CD14-positive monocyte (primary cell): ENCODE measurements around the gene RNFT2. TPM values are rescaled to one million over a fixed set of nuclear protein-coding genes. Genes with fewer than 3 reads are reported as not detected.

Experiments used
- DNase-seq, 3 donors: peaks; one replicate each; pipeline ENCODE4 v3.0.0-alpha.2; 2011 to 2022
- H2AFZ ChIP-seq: 2 replicates; pipeline ENCODE4 v1.6.0; 2012; ENCODE audit warnings: mild to moderate bottlenecking, low read depth, low read length, inconsistent platforms; ENCODE audit not compliant: insufficient read depth, poor library complexity, severe bottlenecking
- H3K27ac ChIP-seq, 2 donors: 1 replicate in 1 of 2; 2 replicates in 1 of 2; pipeline ENCODE4 v1.5.1; 2012 to 2013; ENCODE audit warnings: low read length in 2 of 2, control low read depth in 1 of 2, inconsistent platforms in 1 of 2, low read depth in 1 of 2, mild to moderate bottlenecking in 1 of 2
- H3K27me3 ChIP-seq, 2 donors: one replicate each; pipeline versions ENCODE4 v1.6.0 to v1.6.1; 2011 to 2013; ENCODE audit warnings: low read length in 2 of 2; ENCODE audit not compliant: control insufficient read depth in 2 of 2, insufficient read depth in 2 of 2
- H3K36me3 ChIP-seq, 2 donors: replicated peaks in 1 of 2; 1 replicate in 1 of 2; 2 replicates in 1 of 2; pipeline versions ENCODE4 v1.5.1 to v1.6.1; 2012 to 2013; ENCODE audit warnings: low read length in 2 of 2, control low read depth in 1 of 2, inconsistent platforms in 1 of 2, mild to moderate bottlenecking in 1 of 2; ENCODE audit not compliant: insufficient read depth in 2 of 2, control insufficient read depth in 1 of 2
- H3K4me1 ChIP-seq, 2 donors: 1 replicate in 1 of 2; 2 replicates in 1 of 2; pipeline versions ENCODE4 v1.5.1 to v1.6.1; 2012 to 2013; ENCODE audit warnings: low read length in 2 of 2, control low read depth in 1 of 2, inconsistent platforms in 1 of 2, mild to moderate bottlenecking in 1 of 2, moderate library complexity in 1 of 2; ENCODE audit not compliant: insufficient read depth in 2 of 2, control insufficient read depth in 1 of 2
- H3K4me2 ChIP-seq: replicated peaks from 2 replicates; pipeline ENCODE3; 2012; ENCODE audit warnings: low read length, moderate library complexity, mild to moderate bottlenecking; ENCODE audit not compliant: poor library complexity, severe bottlenecking; ENCODE audit errors: extremely low read depth
- H3K4me3 ChIP-seq, 3 experiments: fragments of 200-600 bp in 1 of 3; sonication (generic) in 1 of 3; replicated peaks in 1 of 3; 1 replicate in 2 of 3; 2 replicates in 1 of 3; pipeline ENCODE4 v1.5.1; 2011 to 2013; ENCODE audit warnings: low read length in 3 of 3, mild to moderate bottlenecking in 3 of 3, control low read depth in 2 of 3, low read depth in 2 of 3, inconsistent platforms in 1 of 3, moderate library complexity in 1 of 3
- H3K79me2 ChIP-seq: 2 replicates; pipeline ENCODE4 v1.6.0; 2012; ENCODE audit warnings: mild to moderate bottlenecking, control low read depth, inconsistent platforms, low read length, moderate library complexity; ENCODE audit not compliant: insufficient read depth
- H3K9ac ChIP-seq: 2 replicates; pipeline ENCODE4 v1.6.0; 2017; ENCODE audit warnings: low read length, mild to moderate bottlenecking; ENCODE audit not compliant: insufficient read depth, poor library complexity, severe bottlenecking
- H3K9me3 ChIP-seq, 2 donors: replicated peaks in 1 of 2; 1 replicate in 1 of 2; 2 replicates in 1 of 2; pipeline versions ENCODE4 v1.5.1 to v1.6.1; 2012 to 2013; ENCODE audit warnings: low read length in 2 of 2, control low read depth in 1 of 2; ENCODE audit not compliant: control insufficient read depth in 1 of 2, insufficient read depth in 1 of 2
- H4K20me1 ChIP-seq: 2 replicates; pipeline ENCODE4 v1.6.0; 2012; ENCODE audit warnings: mild to moderate bottlenecking, low read length, control low read depth, moderate library complexity; ENCODE audit not compliant: insufficient read depth
- H3K27ac Mint-ChIP-seq, 7 donors: one replicate each; pipeline ENCODE4 v1.8.0; 2020; ENCODE audit warnings: mild to moderate bottlenecking in 7 of 7, mixed read lengths in 7 of 7, moderate library complexity in 6 of 7, inconsistent platforms in 2 of 7
- H3K27me3 Mint-ChIP-seq, 3 donors: one replicate each; pipeline ENCODE4 v1.8.0; 2021 to 2022; ENCODE audit warnings: low read depth in 3 of 3, mild to moderate bottlenecking in 3 of 3, mixed read lengths in 3 of 3, moderate library complexity in 3 of 3, inconsistent platforms in 1 of 3
- H3K36me3 Mint-ChIP-seq, 2 donors: one replicate each; pipeline ENCODE4 v1.8.0; 2020; ENCODE audit warnings: mixed read lengths in 2 of 2, inconsistent platforms in 1 of 2, mild to moderate bottlenecking in 1 of 2
- H3K4me1 Mint-ChIP-seq: one replicate; pipeline ENCODE4 v1.8.0; 2020; ENCODE audit warnings: mild to moderate bottlenecking, mixed read lengths
- H3K4me3 Mint-ChIP-seq, 2 donors: one replicate each; pipeline ENCODE4 v1.8.0; 2020; ENCODE audit warnings: mild to moderate bottlenecking in 2 of 2, mixed read lengths in 2 of 2, moderate library complexity in 1 of 2
- H3K9me3 Mint-ChIP-seq, 7 donors: one replicate each; pipeline ENCODE4 v1.8.0; 2020 to 2022; ENCODE audit warnings: mixed read lengths in 7 of 7, mild to moderate bottlenecking in 6 of 7, moderate library complexity in 6 of 7, inconsistent platforms in 2 of 7
- CTCF ChIP-seq: fragments of 200-600 bp; IDR thresholded peaks from one replicate; pipeline ENCODE4 v1.8.0; 2022; ENCODE audit warnings: antibody characterized with exemption, mild to moderate bottlenecking
- WGBS: methylation state at CpG from one replicate; pipeline ENCODE4 v1.1.5; 2013; ENCODE audit warnings: missing lambda C conversion rate; ENCODE audit not compliant: insufficient coverage; 5-methylcytosine and 5-hydroxymethylcytosine counted together
- intact Hi-C, 2 donors: fragments of 100-400 bp; cut with micrococcal nuclease; formaldehyde crosslinking; loops; one replicate each; pipeline versions ENCODE4 v1.15.0 to v1.15.1; 2023
- polyA plus RNA-seq, 3 donors: library from polyadenylated mRNA; depleted of rRNA in 1 of 3; unstranded in 2 of 3; stranded (reverse) in 1 of 3; fragments of 300-500 nt in 2 of 3; fragments of >200 nt in 1 of 3; fragmentation: Illumina TruSeq in 2 of 3; gene quantifications; 1 replicate in 2 of 3; 2 replicates in 1 of 3; pipeline ENCODE4 v1.2.3, GENCODE V29; 2012 to 2021

RNFT2 gene
- polyA plus RNA-seq, 3 donors, result 0.05 TPM; not detected in 2

GRCh38 chr12:116890330-116890729 is 152.2 kb downstream of the RNFT2 start:
- H3K9ac ChIP-seq, result no peak overlapping the region
- H3K36me3 ChIP-seq, result no peaks in the 10 kb centered on the region
- H3K4me3 ChIP-seq, result no peak overlapping the region
- DNase-seq, result no peak
- no peak overlapping the region for H3K4me2 ChIP-seq
- no peaks in the 10 kb centered on the region for H4K20me1 ChIP-seq
- Mint-ChIP-seq H3K27me3 (peaks cover 7 to 18% (median 13%) of the 10 kb centered on the region in 3 donors), H3K36me3 (no peaks in the 10 kb centered on the region), H3K9me3 (peaks cover 0 to 11% (median 6%) of the 10 kb centered on the region in 7 donors), H3K4me1 (peaks cover 3% of the 10 kb centered on the region), H3K27ac (no peak overlapping the region), H3K4me3 (no peak overlapping the region)
- intact Hi-C loops, result no loop called here
- H3K27me3 ChIP-seq, result peaks cover 3 to 4% of the 10 kb centered on the region in 2 donors
- no peaks in the 10 kb centered on the region for H3K79me2 ChIP-seq
- H3K9me3 ChIP-seq, result peaks cover 0 to 3% of the 10 kb centered on the region in 2 donors
- peaks cover 0 to 19% of the 10 kb centered on the region in 2 donors for H3K4me1 ChIP-seq
- H2AFZ ChIP-seq, result no peak overlapping the region
- WGBS, result 100% methylated on average over 1 of the region's 2 CpGs
- H3K27ac ChIP-seq, result no peak overlapping the region
- no peak for TF ChIP-seq CTCF

DNA sequence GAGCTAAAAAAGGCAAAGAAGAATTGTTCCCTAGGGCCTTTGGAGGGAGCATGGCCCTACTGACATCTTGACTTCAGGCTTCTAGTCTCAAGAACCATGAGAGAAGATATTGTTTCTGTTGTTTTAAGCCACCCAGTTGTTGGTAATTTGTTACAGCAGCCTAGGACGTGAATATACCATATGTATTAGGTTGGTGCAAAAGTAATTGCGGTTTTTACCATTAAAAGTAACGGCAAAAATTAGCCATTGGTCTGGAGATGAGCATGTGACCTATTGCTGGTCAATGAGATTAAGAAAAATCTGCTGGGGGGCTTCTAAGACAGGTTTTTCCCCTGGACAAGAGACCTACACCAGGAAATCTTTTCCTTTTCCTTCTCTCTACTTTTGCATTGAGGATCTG is 152.9 kb downstream of the RNFT2 start:
- H3K9me3 ChIP-seq, result peaks cover 0 to 3% of the 10 kb centered on the region in 2 donors
- no peak overlapping the region for H3K4me3 ChIP-seq
- H3K27ac Mint-ChIP-seq, result no peak overlapping the region
- WGBS, result no CpG with 5 or more reads among the region's 3 CpGs
- H3K4me2 ChIP-seq, result no peak overlapping the region
- peaks cover 0 to 6% (median 2%) of the 10 kb centered on the region in 7 donors for H3K9me3 Mint-ChIP-seq
- H3K9ac ChIP-seq, result no peak overlapping the region
- no peak overlapping the region for H2AFZ ChIP-seq
- H3K4me1 Mint-ChIP-seq, result no peaks in the 10 kb centered on the region
- no peaks in the 10 kb centered on the region for H3K36me3 Mint-ChIP-seq
- H3K36me3 ChIP-seq, result no peaks in the 10 kb centered on the region
- peaks cover 3 to 4% of the 10 kb centered on the region in 2 donors for H3K27me3 ChIP-seq
- no peak for DNase-seq
- no peaks in the 10 kb centered on the region for H4K20me1 ChIP-seq
- TF ChIP-seq CTCF, result no peak
- peaks cover 7 to 18% (median 15%) of the 10 kb centered on the region in 3 donors for H3K27me3 Mint-ChIP-seq
- H3K27ac ChIP-seq, result no peak overlapping the region
- H3K79me2 ChIP-seq, result no peaks in the 10 kb centered on the region
- H3K4me1 ChIP-seq, result peaks cover 0 to 14% of the 10 kb centered on the region in 2 donors
- H3K4me3 Mint-ChIP-seq, result no peak overlapping the region
- intact Hi-C loops, result no loop called here
